GM18520 (cell line): Measurements from ENCODE around the gene NOTCH1.

ENCODE experiments used
- ATAC-seq: cut with Tn5 transposase; IDR thresholded peaks from one replicate; pipeline ENCODE4 v1.9.1; 2021; ENCODE audit not compliant: unreplicated experiment

Gene NOTCH1

DNA sequence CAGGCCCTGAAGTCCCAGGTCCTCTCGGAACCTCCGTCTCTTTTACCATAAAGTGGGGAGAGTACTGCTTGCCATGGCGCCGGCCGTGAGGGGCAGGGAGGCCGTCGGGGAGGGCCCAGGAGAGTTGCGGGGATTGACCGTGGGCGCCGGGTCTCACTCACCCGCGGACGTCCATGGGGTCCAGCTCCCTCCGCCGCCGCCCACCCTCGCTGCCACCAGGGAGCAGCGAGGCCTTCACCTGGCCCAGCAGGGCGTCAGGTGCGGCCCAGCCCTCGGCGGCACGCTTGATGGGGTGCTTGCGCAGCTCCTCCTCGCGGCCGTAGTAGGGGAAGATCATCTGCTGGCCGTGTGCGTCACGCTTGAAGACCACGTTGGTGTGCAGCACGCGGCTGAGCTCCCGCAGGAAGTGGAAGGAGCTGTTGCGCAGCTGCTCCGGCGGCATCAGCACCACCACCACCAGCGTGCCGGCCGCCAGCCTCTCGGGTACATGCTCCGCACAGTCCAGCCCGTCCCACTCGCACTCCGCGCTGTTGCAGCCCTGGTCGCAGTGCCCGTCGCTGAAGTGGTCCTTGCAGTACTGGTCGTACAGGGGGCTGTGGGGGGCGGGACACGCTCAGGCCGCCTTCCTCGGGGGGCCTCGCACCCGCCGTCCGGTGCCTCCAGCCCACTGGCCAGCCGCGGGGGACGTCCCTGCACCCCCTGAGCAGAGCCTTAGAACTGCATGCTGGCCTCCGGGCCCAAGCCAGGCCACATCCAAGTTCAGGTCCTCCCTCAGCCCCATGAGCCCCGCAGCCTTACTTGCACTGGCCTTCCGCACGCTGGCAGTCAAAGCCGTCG lies 41.1 kb downstream of the NOTCH1 start:
- no peak for ATAC-seq

GRCh38 chr9:136502940-136503550 lies 42.8 kb downstream of the NOTCH1 start:
- no peak for ATAC-seq

DNA sequence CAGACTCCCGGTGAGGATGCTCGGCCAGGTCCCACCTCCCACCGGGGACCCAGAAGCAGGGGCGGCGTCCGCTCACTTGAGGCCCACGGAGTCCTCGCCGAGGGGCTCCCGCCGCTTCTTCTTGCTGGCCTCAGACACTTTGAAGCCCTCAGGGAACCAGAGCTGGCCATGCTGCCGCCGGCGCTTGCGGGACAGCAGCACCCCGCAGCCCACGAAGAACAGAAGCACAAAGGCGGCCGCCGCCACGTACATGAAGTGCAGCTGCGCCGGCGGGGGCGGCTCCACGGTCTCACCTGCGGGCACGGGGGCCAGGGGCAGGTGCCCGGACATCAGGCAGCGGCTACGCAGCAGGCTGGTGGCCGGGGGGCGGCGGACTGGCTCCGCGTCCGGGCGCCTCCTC lies 43.7 kb downstream of the NOTCH1 start:
- no peak for ATAC-seq

- no peak for ATAC-seq
These were observed 44.2 kb downstream of the NOTCH1 start for GRCh38 chr9:136501686-136502085.

DNA sequence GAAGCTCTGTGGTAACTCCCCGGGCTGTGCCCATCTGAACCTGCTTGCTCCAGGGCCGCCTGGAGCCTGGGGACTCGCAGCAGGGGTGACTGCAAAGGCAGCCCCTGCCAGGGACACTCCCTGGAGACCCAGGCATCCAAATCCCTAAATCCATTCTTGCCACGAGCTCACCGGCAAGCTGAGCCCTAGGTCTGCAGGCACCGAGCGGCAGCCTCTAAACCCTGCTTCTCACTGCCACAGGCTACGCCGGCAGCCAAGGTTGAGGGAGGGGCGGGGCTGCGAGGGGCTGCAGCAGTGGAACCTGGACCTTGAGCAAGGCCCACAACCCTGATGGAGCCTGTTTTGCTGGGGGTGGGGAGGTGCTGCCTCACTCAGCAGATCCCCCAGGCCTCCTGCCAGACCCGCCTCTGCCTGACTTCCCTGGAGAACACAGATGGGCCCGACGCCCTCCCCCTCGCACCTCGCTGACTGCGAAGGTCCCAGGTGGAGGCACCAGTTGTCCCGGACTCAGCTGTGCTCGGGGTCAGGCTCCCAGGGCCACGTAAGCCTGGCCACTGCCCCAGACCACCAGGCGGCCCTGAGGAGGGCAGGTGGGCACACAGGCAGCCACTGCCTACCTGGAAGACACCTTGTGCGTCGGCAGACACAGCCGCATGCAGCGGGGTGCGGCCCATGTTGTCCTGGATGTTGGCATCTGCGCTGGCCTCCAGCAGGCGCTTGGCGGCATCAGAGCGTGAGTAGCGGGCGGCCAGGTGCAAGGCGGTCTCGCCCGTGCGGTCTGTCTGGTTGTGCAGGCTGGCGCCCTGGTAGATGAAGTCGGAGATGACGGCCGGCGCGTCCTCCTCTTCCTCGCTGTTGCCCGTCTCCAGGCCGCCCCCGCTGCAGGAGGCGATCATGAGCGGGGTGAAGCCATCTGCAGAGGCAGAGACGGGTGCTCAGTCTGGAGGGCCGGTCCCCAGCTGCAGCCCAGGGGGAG lies 45.6 kb downstream of the NOTCH1 start:
- no peak for ATAC-seq

DNA sequence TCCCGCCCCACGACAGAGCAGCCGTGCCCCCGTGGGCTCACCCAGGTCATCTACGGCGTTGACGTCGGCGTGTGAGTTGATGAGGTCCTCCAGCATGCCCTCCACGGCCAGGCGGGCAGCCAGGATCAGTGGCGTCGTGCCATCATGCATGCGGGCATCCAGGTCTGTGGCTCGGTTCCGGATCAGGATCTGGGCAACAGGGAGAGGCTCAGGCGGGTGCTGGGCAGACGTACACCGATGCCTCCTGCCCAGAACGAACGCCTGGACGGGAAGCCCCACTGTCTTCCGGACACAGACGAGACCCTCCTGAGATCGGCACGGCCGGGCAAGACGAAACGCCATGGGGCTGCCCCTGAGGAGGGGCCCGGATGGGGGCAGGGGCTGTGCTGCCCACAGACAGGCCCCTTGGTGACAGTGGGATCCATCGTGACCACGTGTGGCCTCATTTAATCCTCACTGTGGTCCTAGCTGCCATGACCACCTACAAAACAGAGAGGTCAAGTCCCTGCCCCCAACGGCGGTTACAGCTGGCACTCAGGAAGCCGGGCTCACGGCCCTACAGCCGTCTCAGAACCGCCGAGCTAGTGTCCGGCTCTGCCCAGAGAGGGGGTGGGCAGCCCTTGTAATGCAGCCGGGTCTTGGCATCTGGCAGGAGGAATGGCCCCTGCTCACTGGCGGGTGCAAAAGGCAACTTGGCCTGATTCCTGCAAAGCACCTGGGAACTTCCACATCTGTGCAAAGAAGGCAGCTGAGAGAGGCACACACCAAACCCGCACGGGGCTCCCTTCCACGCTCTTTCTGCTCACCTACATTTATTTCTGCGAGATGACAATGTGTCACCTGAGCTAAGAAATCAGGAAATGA lies 46.5 kb downstream of the NOTCH1 start:
- no peak for ATAC-seq

DNA sequence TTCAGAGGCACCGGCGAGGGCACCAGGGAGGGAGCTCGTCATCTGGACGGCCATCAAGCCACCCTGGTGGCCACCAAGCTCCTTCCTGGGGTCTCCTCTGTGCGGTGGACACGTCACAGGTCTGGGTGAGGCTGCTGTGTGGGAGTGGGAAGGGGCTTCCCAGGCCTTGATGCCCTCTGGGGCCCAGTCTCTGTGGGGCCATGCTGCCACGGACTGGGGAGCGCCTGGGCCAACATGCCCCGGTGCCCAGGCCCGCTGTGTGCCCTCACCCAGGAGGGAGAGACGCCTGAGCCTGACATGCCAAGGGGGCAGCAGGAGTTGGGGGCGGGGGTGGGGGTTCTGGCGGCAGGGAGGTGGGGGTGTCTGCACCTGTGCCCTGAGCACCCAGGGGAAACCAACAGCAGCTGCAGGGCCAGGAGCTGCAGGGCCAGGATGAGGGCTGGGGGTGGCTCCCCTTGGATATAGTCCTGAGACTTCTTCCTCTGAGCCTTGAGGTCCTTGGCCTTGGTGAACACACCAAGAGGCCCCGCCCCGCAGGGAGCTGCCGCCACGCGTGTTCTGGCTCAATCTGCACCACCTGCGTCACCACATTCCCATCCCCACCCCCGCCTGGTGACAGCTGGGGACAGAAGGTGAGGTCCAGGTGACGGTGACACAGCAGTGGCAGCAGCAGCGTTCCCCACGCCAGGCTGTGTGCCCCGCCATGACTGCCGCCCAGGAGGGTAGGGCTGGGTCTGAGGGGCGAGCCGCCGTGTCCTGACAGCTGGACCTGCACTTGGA lies 47.7 kb downstream of the NOTCH1 start:
- ATAC-seq = no peak

- no peak for ATAC-seq
These were observed 48.8 kb downstream of the NOTCH1 start for GRCh38 chr9:136496801-136497620.

DNA sequence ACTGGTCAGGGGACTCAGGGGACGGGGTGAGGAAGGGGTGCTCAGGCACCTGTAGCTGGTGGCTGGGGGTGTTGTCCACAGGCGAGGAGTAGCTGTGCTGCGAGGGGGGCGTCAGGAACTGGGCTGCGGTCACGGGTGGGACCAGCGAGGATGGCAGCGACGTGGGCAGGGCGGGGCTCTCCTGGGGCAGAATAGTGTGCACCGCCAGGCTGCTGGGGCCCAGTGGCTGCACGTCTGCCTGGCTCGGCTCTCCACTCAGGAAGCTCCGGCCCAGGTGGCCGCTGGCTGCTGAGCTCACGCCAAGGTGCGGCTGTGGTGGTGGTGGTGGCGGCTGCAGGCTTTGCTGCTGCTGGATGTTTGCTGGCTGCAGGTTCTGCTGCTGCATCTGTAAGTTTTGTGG lies 49.7 kb downstream of the NOTCH1 start:
- ATAC-seq = no peak

- no peak for ATAC-seq
These were observed 50.5 kb downstream of the NOTCH1 start for GRCh38 chr9:136495238-136495800.

GRCh38 chr9:136494531-136495215 lies 51.2 kb downstream of the NOTCH1 start:
- ATAC-seq = no peak

- ATAC-seq = no peak
These were observed 51.8 kb downstream of the NOTCH1 start for GRCh38 chr9:136494012-136494411.

GRCh38 chr9:136493567-136493971 lies 52.3 kb downstream of the NOTCH1 start:
- no peak for ATAC-seq

GRCh38 chr9:136492978-136493522 lies 52.8 kb downstream of the NOTCH1 start:
- ATAC-seq = no peak

DNA sequence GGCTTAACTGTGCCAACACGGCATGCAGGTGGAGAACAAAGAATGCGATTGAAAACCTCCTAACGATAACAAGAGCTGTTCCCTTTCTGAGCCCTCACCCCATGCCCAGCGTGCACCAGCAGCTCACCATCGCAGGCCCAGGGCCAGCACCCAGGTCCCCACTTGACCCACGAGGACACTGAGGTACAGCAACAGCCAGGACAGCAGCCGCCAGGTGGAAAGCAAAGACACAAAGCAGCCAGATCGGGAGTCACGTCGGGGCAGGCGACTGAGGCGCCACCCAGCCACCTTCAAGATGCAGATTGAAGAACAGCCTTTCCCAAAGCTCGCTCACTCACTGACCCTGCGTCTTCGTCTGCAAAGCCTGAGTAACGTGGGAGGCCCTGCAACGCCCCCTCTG lies 56.1 kb downstream of the NOTCH1 start:
- no peak for ATAC-seq

GRCh38 chr9:136488247-136489214 lies 57.3 kb downstream of the NOTCH1 start:
- no peak for ATAC-seq

DNA sequence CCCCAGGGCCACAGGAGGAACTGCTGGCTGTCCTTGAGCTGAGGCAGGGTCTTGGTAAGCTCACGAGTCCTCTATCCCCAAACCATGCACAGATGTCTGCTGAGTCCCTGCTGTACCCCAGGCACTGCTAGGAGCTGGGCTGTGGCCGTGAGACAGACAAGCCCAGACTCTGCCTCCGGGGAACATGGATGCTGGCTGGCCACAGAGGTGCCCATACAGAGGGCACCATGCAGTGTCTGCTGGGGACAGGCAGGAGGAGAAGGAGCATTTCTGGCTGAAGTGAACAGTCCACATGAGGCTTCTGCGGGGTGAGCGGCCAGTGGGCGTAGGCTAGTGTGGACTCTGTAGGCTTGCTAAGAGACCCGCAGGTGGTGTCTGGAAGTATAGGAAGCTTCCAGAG lies 58.2 kb downstream of the NOTCH1 start:
- ATAC-seq = no peak
